Peyer's patch (tissue), 4 donors: ENCODE results near the gene S100A4.

Experiments
- POLR2A ChIP-seq, 2 donors: fragments of 450-650 bp; IDR thresholded peaks; one replicate each; pipeline ENCODE4 v1.5.1; 2017; ENCODE audit warnings: antibody characterized with exemption in 2 of 2, mild to moderate bottlenecking in 2 of 2, moderate library complexity in 2 of 2
- TF ChIP-seq, protein P1 (sequence below), 6 experiments: fragments of 450-650 bp in 4 of 6; fragments of 200-600 bp in 2 of 6; sonication (generic) in 1 of 6; IDR thresholded peaks; one replicate each; pipeline ENCODE4 v1.5.1; 2017 to 2019; ENCODE audit warnings: antibody characterized with exemption in 6 of 6, mild to moderate bottlenecking in 3 of 6, moderate library complexity in 1 of 6

DNA sequence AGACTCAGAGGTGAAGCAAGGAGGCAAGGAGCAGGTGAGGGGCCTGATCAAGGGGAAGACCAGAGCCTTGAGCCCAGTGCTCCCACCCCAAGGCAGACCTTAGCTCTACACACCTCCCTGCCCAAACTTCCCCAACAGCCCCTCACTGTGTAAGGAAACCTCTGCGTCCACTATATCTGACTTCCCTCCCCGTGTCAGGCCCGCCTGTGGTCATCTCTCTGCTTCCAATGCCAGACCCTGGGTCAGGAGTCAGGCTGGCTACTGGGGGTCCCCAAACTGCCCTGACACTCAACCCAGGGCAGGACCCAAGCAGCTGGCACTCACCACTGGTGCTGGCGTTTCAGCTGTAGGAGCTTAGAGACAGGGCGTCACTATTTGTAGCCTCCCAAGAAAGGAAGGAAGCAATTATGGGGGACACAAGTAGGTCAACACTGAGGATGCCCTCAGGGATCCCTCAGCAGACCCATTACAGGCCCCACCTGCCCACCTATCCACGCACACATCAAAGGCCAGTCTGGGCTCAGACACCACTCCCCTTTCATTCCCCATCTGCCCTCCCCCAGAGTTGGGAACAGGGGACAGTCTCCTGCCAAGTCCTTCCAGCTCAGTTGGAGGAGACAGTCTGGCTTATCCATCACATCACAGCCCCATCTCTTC lies 4.3 kb upstream of the S100A4 start:
- TF ChIP-seq, protein P1, sequence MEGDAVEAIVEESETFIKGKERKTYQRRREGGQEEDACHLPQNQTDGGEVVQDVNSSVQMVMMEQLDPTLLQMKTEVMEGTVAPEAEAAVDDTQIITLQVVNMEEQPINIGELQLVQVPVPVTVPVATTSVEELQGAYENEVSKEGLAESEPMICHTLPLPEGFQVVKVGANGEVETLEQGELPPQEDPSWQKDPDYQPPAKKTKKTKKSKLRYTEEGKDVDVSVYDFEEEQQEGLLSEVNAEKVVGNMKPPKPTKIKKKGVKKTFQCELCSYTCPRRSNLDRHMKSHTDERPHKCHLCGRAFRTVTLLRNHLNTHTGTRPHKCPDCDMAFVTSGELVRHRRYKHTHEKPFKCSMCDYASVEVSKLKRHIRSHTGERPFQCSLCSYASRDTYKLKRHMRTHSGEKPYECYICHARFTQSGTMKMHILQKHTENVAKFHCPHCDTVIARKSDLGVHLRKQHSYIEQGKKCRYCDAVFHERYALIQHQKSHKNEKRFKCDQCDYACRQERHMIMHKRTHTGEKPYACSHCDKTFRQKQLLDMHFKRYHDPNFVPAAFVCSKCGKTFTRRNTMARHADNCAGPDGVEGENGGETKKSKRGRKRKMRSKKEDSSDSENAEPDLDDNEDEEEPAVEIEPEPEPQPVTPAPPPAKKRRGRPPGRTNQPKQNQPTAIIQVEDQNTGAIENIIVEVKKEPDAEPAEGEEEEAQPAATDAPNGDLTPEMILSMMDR (IDR thresholded peaks at IDR 0.05): no peak
- no peak for TF ChIP-seq POLR2A (IDR thresholded peaks at IDR 0.05)
